Measurements from ENCODE around the gene CCIN. TPM values are rescaled to one million over a fixed set of nuclear protein-coding genes. Genes with fewer than 3 reads are reported as not detected.
"Not testable (repeated sequence)": the region's sequence is repeated elsewhere in the genome, so short reads cannot be mapped to it uniquely, and the experiment has no call there.

The CCIN gene
- total RNA-seq, 1 experiment from 2014 or later, result not detected

DNA sequence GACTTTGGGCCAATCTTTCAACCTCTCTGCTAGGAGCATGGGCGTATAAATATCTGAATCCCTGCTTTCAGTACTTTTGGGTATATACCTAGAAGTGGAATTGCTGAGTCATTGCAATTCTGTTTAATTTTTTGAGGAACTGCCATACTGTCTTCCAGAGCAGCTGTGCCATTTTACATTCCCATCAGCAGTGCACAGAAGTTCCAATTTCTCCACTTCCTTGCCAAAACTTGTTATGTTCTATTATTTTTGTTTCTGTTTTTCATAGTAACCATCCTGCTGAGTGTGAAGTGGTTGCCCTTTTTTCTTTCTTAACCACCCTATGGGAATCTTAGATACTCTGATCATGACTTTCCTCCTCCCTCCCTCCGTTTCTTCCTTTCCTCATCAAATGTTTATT is 11.1 kb upstream of the CCIN start:
- no peak for DNase-seq (ENCODE audit: low spot score)

GRCh38 chr9:36158917-36159316 is 10.3 kb upstream of the CCIN start:
- DNase-seq (ENCODE audit: low spot score), result no peak

GRCh38 chr9:36159509-36159908 is 9.7 kb upstream of the CCIN start:
- DNase-seq (ENCODE audit: low spot score), result not testable (repeated sequence)

DNA sequence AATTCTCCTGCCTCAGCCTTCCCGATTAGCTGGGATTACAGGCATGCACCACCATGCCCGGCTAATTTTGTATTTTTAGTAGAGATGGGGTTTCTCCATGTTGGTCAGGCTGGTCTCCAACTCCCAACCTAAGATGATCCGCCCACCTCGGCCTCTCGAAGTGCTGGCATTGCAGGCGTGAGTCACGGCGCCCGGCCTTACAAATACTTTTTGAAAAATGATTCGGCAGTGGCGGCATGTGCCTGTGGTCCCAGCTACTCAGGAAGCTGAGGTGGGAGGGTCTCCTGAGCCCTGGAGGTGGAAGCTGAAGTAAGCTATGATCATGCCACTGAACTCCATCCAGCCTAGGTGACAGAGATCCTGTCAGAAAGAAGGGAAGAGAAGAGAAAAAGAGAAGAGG is 9.1 kb upstream of the CCIN start:
- not testable (repeated sequence) for DNase-seq (ENCODE audit: low spot score)

DNA sequence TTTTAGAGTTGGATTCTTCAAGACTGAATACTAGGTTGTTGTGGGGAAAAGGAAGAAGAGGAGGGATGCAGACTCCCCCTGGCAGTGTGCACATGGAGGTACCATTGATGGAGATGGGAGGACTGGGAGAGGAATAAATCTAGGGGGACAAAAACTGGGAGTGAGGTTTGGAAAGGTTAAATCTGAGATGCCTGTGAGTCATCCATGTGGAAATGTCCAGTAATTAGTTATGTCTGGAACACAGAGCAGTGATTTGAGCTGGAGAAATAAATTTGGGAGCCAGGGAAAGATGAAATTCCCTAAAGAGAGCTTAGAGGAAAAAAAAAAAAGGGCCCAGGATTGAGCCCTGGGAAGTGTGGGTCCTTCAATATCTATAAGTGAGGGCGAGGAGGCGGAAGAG is 8.0 kb upstream of the CCIN start:
- no peak for DNase-seq (ENCODE audit: low spot score)

DNA sequence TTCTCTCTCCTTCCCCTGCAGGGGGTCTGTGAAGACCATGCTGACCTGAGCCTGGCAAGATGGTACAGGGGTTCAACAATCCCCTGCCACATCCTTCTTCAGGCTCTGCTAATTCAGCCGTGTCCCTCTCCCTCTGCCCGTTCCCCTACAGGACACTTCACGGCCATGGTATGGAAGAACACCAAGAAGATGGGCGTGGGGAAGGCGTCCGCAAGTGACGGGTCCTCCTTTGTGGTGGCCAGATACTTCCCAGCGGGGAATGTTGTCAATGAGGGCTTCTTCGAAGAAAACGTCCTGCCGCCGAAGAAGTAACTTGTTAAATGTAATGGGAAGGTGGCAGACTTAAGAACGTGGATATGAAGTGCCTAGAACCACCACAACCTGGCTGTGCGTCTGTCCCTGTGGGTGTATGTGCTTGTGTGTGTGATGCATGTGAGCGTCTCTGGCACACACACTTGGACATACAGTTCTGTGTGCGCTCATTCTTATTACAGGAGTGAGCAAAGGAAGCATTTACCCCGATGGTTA is 6.9 kb upstream of the CCIN start:
- DNase-seq (ENCODE audit: low spot score), result no peak

GRCh38 chr9:36163049-36163785 is 6.0 kb upstream of the CCIN start:
- DNase-seq (ENCODE audit: low spot score), result no peak

GRCh38 chr9:36163786-36164170 is 5.4 kb upstream of the CCIN start:
- DNase-seq (ENCODE audit: low spot score), result no peak

DNA sequence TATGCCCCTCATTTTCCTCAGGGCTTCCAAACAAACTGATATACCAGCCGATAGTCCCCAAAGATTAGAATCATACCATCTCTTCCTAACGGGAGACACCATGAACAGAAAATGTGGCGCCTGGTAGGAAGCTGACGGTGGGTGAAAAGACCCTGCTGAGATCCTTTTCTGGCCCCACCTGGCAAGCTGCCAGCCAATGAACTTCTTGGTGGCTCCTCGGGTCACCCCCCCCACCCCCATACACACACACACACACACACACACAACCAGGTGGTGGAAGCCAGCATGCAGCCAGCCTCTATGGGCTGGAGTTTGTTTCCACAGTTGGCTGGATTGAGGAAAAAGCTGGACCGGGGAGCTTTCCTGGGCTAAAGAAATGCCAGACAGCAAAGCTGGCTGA is 4.8 kb upstream of the CCIN start:
- no peak for DNase-seq (ENCODE audit: low spot score)

- no peak for DNase-seq (ENCODE audit: low spot score)
Measured at GRCh38 chr9:36164989-36165388, 4.2 kb upstream of the CCIN start.

- DNase-seq (ENCODE audit: low spot score), result no peak
Measured at GRCh38 chr9:36165826-36166167, 3.4 kb upstream of the CCIN start.

GRCh38 chr9:36166168-36166927 is 2.8 kb upstream of the CCIN start:
- DNase-seq (ENCODE audit: low spot score), result peak; percentile 71

DNA sequence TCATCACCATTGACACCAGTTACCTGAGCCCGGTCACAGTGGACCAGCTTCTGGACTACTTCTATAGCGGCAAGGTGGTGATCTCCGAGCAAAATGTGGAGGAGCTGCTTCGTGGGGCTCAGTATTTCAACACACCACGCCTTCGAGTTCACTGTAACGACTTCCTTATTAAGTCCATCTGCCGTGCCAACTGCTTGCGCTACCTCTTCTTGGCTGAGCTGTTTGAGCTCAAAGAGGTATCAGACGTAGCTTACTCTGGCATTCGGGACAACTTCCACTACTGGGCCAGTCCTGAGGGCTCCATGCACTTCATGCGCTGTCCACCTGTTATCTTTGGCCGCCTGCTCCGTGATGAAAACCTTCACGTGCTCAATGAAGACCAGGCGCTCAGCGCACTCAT is 520 bp downstream of the CCIN start:
- no peak for DNase-seq (ENCODE audit: low spot score)

GRCh38 chr9:36170531-36170930 is 1.3 kb downstream of the CCIN start:
- no peak for DNase-seq (ENCODE audit: low spot score)

DNA sequence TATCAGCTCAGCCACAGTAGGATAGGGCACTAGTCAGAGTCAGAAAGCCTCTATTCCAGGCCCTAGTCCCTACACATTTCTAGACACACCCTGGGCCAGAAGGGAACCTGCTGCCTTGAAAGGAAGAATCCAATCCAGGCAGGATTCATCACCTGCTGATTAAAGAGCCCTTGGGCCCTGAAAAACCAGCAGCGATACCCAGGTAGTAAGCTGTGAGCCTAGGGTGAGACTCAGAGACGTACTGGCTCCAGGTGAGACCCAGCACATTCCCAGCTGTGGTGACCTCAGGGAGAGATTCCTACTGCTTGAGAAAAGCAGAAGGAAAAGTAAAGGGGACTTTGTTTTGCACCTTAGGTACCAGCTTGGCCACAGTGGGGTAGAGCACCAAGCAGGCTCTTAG is 4.7 kb downstream of the CCIN start:
- no peak for DNase-seq (ENCODE audit: low spot score)

GRCh38 chr9:36174271-36174670 is 5.1 kb downstream of the CCIN start:
- no peak for DNase-seq (ENCODE audit: low spot score)

- no peak for DNase-seq (ENCODE audit: low spot score)
Measured at GRCh38 chr9:36174731-36175130, 5.5 kb downstream of the CCIN start.

DNA sequence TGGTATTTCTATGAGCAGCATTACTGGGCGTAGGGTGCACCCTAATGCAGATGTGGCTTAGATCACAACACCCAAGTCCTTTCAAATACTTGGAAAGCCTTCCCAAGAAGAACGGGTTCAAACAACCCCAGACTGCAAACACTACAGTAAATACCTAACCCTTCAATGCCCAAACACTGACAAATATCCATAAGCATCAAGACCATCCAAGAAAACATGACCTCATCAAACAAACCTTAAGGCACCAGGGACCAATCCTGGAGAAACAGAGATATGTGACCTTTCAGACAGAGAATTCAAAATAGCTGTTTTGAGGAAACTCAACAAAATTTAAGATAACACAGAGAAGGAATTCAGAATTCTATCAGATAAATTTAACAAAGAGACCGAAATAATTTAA is 6.0 kb downstream of the CCIN start:
- not testable (repeated sequence) for DNase-seq (ENCODE audit: low spot score)

DNA sequence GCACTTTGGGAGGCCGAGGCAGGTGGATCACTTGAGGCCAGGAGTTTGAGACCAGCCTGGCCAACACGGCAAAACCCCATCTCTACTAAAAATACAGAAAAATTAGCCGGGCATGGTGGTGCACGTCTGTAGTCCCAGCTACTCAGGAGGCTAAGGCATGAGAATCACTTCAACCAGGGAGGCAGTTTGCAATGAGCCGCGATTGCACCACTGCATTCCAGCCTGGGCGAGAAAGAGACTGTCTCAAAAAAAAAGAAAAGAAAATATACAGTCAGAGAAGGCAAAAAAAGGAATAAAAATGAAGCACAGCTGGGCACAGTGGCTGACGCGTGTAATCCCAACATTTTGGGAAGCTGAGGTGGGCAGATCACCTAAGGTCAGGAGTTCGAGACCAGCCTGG is 7.3 kb downstream of the CCIN start:
- DNase-seq (ENCODE audit: low spot score), result not testable (repeated sequence)

- no peak for DNase-seq (ENCODE audit: low spot score)
Measured at GRCh38 chr9:36177571-36177970, 8.4 kb downstream of the CCIN start.

- not testable (repeated sequence) for DNase-seq (ENCODE audit: low spot score)
Measured at GRCh38 chr9:36180243-36180642, 11.1 kb downstream of the CCIN start.

- DNase-seq (ENCODE audit: low spot score), result no peak
Measured at GRCh38 chr9:36187414-36187813, 18.2 kb downstream of the CCIN start.

DNA sequence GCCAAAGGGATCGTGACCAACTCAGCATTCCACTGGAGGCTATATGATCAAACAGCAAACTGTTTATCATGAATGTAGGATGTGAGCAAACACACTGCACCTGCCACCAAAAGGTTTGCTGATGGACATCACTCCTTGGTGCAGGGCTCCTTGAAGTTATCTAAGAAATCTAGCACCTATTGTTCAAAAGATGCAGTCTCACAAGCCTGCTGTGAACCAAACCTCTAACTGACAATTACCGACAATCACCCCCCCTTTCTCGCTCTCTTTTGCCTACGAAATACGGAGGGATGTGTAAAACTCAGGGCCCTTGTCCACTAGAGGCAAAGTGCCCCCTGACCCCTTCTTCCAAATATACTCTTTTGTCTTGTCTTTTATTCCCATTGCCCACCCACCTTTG is 19.0 kb downstream of the CCIN start:
- no peak for DNase-seq (ENCODE audit: low spot score)

Measured in HT-29 (cell line).